H1 (cell line): Measurements from ENCODE around the gene TMEM169. TPM values are rescaled to one million over a fixed set of nuclear protein-coding genes. Genes with fewer than 3 reads are reported as not detected.

ENCODE experiments used
- CBX8 ChIP-seq: fragments of 300-800, 300-1000 bp; sonication (generic); IDR thresholded peaks from 2 replicates; pipeline ENCODE4 v1.7.1; 2016; ENCODE audit warnings: low read depth, low read length, borderline replicate concordance
- CHD1 ChIP-seq: IDR thresholded peaks from 2 replicates; pipeline ENCODE4 v1.6.1; 2012; ENCODE audit warnings: low read depth, low read length, improper control_type of control experiment
- CTBP2 ChIP-seq: IDR thresholded peaks from 2 replicates; pipeline ENCODE4 v1.7.0; 2011; ENCODE audit warnings: borderline replicate concordance, mild to moderate bottlenecking, moderate library complexity, mixed read lengths, low read length; ENCODE audit not compliant: insufficient read depth, insufficient read length
- MAFK ChIP-seq: IDR thresholded peaks from 2 replicates; pipeline ENCODE4 v1.6.1; 2012; ENCODE audit warnings: low read depth, mild to moderate bottlenecking, improper control_type of control experiment, low read length
- SAP30 ChIP-seq: fragments of 300-600 bp; sonication (generic); IDR thresholded peaks from 2 replicates; pipeline ENCODE4 v1.7.1; 2012; ENCODE audit warnings: low read length, moderate library complexity, mild to moderate bottlenecking, inconsistent platforms; ENCODE audit not compliant: insufficient read depth, insufficient replicate concordance
- TBP ChIP-seq: IDR thresholded peaks from 2 replicates; pipeline ENCODE4 v1.6.1; 2011; ENCODE audit warnings: low read depth, low read length, improper control_type of control experiment
- polyA plus RNA-seq, 7 experiments: library from polyadenylated mRNA; depleted of rRNA in 3 of 7; stranded (reverse) in 5 of 7; unstranded in 2 of 7; fragments of >200 nt in 5 of 7; fragments of 200-250 nt in 2 of 7; gene quantifications; 1 replicate in 5 of 7; 2 replicates in 1 of 7; 4 replicates in 1 of 7; pipeline versions ENCODE4 v1.2.1 to v1.2.3, GENCODE V29; 2011 to 2013; ENCODE audit warnings: missing spikeins in 2 of 7, mixed read lengths in 2 of 7
- total RNA-seq: library from RNA; stranded (reverse); fragmentation: NEBNext Ultra II Directional; extraction: Animal tissue kit (Norgen Biotek cat#: 25700); gene quantifications from 2 replicates; pipeline ENCODE4 v1.2.1, GENCODE V29; 2021

The TMEM169 gene
- total and polyA plus RNA-seq, 2 of the 8 experiments (the other 6 are each of a cell fraction or from before 2014, with no cell fraction given) = 0.41 to 2.4 TPM

DNA sequence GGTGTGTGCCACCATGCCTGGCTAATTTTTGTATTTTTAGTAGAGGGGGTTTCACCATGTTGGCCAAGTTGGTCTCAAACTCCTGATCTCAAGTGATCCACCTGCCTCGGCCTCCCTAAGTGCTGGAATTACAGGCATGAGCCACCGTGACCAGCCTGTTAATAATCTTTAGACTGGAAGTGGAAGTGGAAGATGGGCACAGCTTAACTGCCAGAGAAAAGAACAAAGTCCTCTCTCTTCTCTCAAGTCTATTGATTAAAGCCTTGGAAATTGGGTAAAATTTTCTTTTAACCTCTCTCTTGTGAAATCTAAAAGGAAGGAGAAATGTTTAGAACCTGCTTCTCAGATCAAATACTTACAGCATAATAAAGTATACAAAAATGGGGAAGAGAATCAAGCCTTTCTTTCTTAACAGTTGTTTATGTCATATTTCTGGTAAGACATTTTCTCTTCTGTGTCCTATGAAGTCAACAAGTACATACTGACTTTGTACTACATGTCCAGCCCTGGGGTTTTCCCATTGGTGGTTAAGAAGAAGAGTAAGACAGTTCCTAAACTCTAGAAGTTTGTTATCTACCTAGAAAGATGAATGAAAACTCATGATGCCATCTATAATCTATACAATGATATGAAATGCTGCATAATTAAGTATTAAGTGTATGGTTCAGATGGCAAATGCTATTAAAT, 4.6 kb downstream of the TMEM169 start (continued):
- TF ChIP-seq CBX8 (no peak), CHD1 (no peak), SAP30 (no peak), TBP (no peak), MAFK (no peak), CTBP2 (no peak)
